CD4-positive, alpha-beta memory T cell (primary cell): ENCODE measurements around the gene CLP1. TPM values are rescaled to one million over a fixed set of nuclear protein-coding genes. Genes with fewer than 3 reads are reported as not detected.

Experiments used
- CTCF ChIA-PET: fragments of 350-600 bp; sonication (Branson Sonifier 250); formaldehyde crosslinking; loops from one replicate; lab custom pipeline; 2021; ENCODE audit warnings: inconsistent platforms; ENCODE audit not compliant: partially characterized antibody; lab: Charles Lee
- POLR2A ChIA-PET: fragments of 350-600 bp; sonication (Branson Sonifier 250); formaldehyde crosslinking; loops from one replicate; lab custom pipeline; 2021; ENCODE audit not compliant: partially characterized antibody; lab: Charles Lee
- DNase-seq, 5 donors: peaks; one replicate each; pipeline versions ENCODE4 v3.0.0 to v3.0.0-alpha.2; 2020 to 2022; ENCODE audit warnings: mixed read lengths in 1 of 5
- H3K27ac ChIP-seq: one replicate; pipeline ENCODE4 v1.7.0; 2013; ENCODE audit warnings: low read depth, low read length
- H3K27me3 ChIP-seq: 2 replicates; pipeline ENCODE4 v1.7.0; 2013; ENCODE audit warnings: mild to moderate bottlenecking, low read length, moderate library complexity; ENCODE audit not compliant: insufficient read depth
- H3K36me3 ChIP-seq: 2 replicates; pipeline ENCODE4 v1.7.0; 2013; ENCODE audit warnings: mild to moderate bottlenecking, low read length, moderate library complexity; ENCODE audit not compliant: insufficient read depth
- H3K4me1 ChIP-seq: 2 replicates; pipeline ENCODE4 v1.7.0; 2013; ENCODE audit warnings: mild to moderate bottlenecking, low read length, moderate library complexity; ENCODE audit not compliant: insufficient read depth
- H3K4me3 ChIP-seq, 2 donors: one replicate each; pipeline ENCODE4 v1.7.0; 2013; ENCODE audit warnings: low read length in 2 of 2, mild to moderate bottlenecking in 1 of 2
- H3K9me3 ChIP-seq, 2 donors: one replicate each; pipeline ENCODE4 v1.7.0; 2013; ENCODE audit warnings: low read length in 2 of 2, control low read depth in 1 of 2; ENCODE audit not compliant: control insufficient read depth in 1 of 2
- H3K27ac Mint-ChIP-seq, 7 donors: one replicate each; pipeline ENCODE4 v1.8.0; 2020 to 2021; ENCODE audit warnings: mixed read lengths in 7 of 7, mild to moderate bottlenecking in 6 of 7, inconsistent platforms in 3 of 7, moderate library complexity in 3 of 7
- H3K27me3 Mint-ChIP-seq, 2 donors: one replicate each; pipeline ENCODE4 v1.8.0; 2020 to 2021; ENCODE audit warnings: mixed read lengths in 2 of 2
- H3K36me3 Mint-ChIP-seq, 2 donors: one replicate each; pipeline ENCODE4 v1.8.0; 2020 to 2021; ENCODE audit warnings: mixed read lengths in 2 of 2, inconsistent platforms in 1 of 2, mild to moderate bottlenecking in 1 of 2
- H3K4me1 Mint-ChIP-seq, 4 donors: one replicate each; pipeline ENCODE4 v1.8.0; 2020 to 2021; ENCODE audit warnings: mixed read lengths in 4 of 4, mild to moderate bottlenecking in 1 of 4
- H3K4me3 Mint-ChIP-seq, 8 donors: one replicate each; pipeline ENCODE4 v1.8.0; 2020 to 2021; ENCODE audit warnings: mixed read lengths in 8 of 8, mild to moderate bottlenecking in 7 of 8, moderate library complexity in 6 of 8, inconsistent platforms in 3 of 8
- H3K9me3 Mint-ChIP-seq, 8 donors: one replicate each; pipeline ENCODE4 v1.8.0; 2020 to 2021; ENCODE audit warnings: mixed read lengths in 8 of 8, mild to moderate bottlenecking in 5 of 8, inconsistent platforms in 3 of 8, moderate library complexity in 1 of 8
- intact Hi-C: fragments of 100-400 bp; cut with micrococcal nuclease; formaldehyde crosslinking; loops from one replicate; pipeline ENCODE4 v1.15.1; 2023
- polyA plus RNA-seq, 2 donors: library from polyadenylated mRNA; unstranded; fragments of 300-500 nt; fragmentation: Illumina TruSeq; gene quantifications; one replicate each; pipeline ENCODE4 v1.2.3, GENCODE V29; 2021
- total RNA-seq, 2 experiments: library from RNA; stranded (reverse); gene quantifications; one replicate each; pipeline ENCODE4 v1.2.3, GENCODE V29; 2021

The CLP1 gene
- total and polyA plus RNA-seq, 4 experiments from 2014 or later, result 9.6 to 22.5 (median 15.1) TPM

DNA sequence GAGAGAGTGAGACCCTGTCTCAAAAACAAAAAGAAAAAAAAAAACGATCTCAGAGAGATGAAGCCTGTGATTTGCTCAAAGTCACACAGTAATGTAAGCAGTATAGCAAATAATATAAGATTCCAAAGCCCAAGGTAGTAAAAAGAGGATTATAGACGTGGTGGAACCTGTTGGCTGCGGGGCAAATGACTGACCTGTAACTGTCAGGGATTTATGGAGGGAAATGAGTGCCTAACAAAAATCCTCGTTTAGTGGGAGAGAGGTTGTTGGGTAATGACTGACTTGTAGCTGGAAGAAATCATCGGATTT lies 723 bp upstream of the CLP1 start:
- no peak for DNase-seq
- peaks cover 0 to 2% (median 0%) of the 10 kb centered on the region in 8 donors for H3K9me3 Mint-ChIP-seq
- Histone ChIP-seq H3K9me3 (no peaks in the 10 kb centered on the region), H3K4me3 (peak overlapping the region; percentile 28 to 91), H3K27me3 (no peaks in the 10 kb centered on the region), H3K27ac (peak overlapping the region; percentile 84), H3K4me1 (peaks cover 16% of the 10 kb centered on the region), H3K36me3 (peaks cover 11% of the 10 kb centered on the region)
- peaks cover 17 to 29% of the 10 kb centered on the region in 2 donors for H3K36me3 Mint-ChIP-seq
- H3K27ac Mint-ChIP-seq, result peak overlapping the region; percentile 86 to 100 (median 97)
- peaks cover 15 to 30% (median 25%) of the 10 kb centered on the region in 4 donors for H3K4me1 Mint-ChIP-seq
- ChIA-PET CTCF (interaction anchor here (0.6 to 4.2 kb wide), 5 partner anchors 13 to 144 kb away, joined by 4 to 16 read pairs (median 11); partner anchors contain the start of gene UBE2L6), POLR2A (interaction anchor here (0.7 to 4.4 kb wide), 8 partner anchors 8 to 143 kb away, joined by 3 to 33 read pairs (median 4); partner anchors contain the start of genes SELENOH, TIMM10, UBE2L6 and ZDHHC5)
- intact Hi-C loops, result loop anchor here (1.0 kb wide), 7 partner anchors 8 to 921 kb away; partner anchors contain the start of genes MED19, SELENOH, TIMM10 and TMX2
- H3K4me3 Mint-ChIP-seq, result peak overlapping the region; percentile 94 to 100 (median 98)
- H3K27me3 Mint-ChIP-seq, result no peaks in the 10 kb centered on the region

DNA sequence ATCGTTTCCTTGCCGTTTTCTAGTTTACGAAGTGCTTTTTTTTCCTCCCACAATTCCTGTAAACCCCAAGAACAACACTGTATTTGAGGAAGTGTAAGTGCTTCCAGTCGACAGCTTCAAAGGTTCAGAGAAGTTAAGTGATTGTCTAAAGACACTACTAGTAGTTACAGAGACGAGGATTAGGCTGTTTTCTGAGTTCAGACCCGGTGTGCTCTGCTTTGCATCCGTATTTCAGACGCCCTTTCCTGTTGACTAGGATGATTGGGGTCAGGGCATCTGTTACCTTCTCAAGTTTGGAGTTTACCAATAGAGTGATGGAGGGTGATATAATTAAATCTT lies 430 bp downstream of the CLP1 start:
- H3K9me3 Mint-ChIP-seq, result peaks cover 0 to 2% (median 0%) of the 10 kb centered on the region in 8 donors
- no peak for DNase-seq
- H3K27ac Mint-ChIP-seq, result peak overlapping the region; percentile 86 to 100 (median 97)
- no peaks in the 10 kb centered on the region for H3K9me3 ChIP-seq
- peaks cover 26 to 38% of the 10 kb centered on the region in 2 donors for H3K36me3 Mint-ChIP-seq
- peaks cover 16% of the 10 kb centered on the region for H3K4me1 ChIP-seq
- H3K4me1 Mint-ChIP-seq, result peaks cover 17 to 30% (median 27%) of the 10 kb centered on the region in 4 donors
- peaks cover 11% of the 10 kb centered on the region for H3K36me3 ChIP-seq
- POLR2A ChIA-PET, result interaction anchor here (1.0 to 4.4 kb wide), 5 partner anchors 10 to 128 kb away, joined by 3 to 33 read pairs (median 4); partner anchors contain the start of genes SELENOH, TIMM10, UBE2L6 and ZDHHC5
- CTCF ChIA-PET, result interaction anchor here (0.6 to 2.6 kb wide), 4 partner anchors 9 to 142 kb away, joined by 3 to 9 read pairs (median 5); no protein-coding TSS in a partner anchor
- intact Hi-C loops, result no loop called here
- no peaks in the 10 kb centered on the region for H3K27me3 ChIP-seq
- peak overlapping the region; percentile 84 for H3K27ac ChIP-seq
- peak overlapping the region; percentile 94 to 100 (median 98) for H3K4me3 Mint-ChIP-seq
- no peaks in the 10 kb centered on the region for H3K27me3 Mint-ChIP-seq
- H3K4me3 ChIP-seq, result peak overlapping the region; percentile 91 to 96

DNA sequence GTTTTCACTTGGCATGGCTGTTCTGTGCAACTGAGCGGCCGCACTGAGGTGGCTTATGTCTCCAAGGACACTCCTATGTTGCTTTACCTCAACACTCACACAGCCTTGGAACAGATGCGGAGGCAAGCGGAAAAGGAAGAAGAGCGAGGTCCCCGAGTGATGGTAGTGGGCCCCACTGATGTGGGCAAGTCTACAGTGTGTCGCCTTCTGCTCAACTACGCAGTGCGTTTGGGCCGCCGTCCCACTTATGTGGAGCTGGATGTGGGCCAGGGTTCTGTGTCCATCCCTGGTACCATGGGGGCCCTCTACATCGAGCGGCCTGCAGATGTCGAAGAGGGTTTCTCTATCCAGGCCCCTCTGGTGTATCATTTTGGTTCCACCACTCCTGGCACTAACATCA lies 2.1 kb downstream of the CLP1 start:
- H3K27me3 ChIP-seq, result no peaks in the 10 kb centered on the region
- Mint-ChIP-seq H3K4me3 (peak overlapping the region in 1 of 8 donors; percentile 21), H3K9me3 (peaks cover 0 to 4% (median 0%) of the 10 kb centered on the region in 8 donors), H3K27ac (no peak overlapping the region), H3K36me3 (peaks cover 26 to 38% of the 10 kb centered on the region in 2 donors), H3K27me3 (no peaks in the 10 kb centered on the region), H3K4me1 (peaks cover 17 to 30% (median 27%) of the 10 kb centered on the region in 4 donors)
- peaks cover 11% of the 10 kb centered on the region for H3K36me3 ChIP-seq
- no peak overlapping the region for H3K27ac ChIP-seq
- no peak for DNase-seq
- no peak overlapping the region for H3K4me3 ChIP-seq
- POLR2A ChIA-PET, result interaction anchor here (1.2 to 4.4 kb wide), 3 partner anchors 8 to 53 kb away, joined by 3 to 33 read pairs (median 3); partner anchors contain the start of genes TMX2 and ZDHHC5
- H3K9me3 ChIP-seq, result no peaks in the 10 kb centered on the region
- CTCF ChIA-PET, result interaction anchor here (1.6 to 2.6 kb wide), 2 partner anchors 15 to 141 kb away, joined by 5 to 9 read pairs; no protein-coding TSS in a partner anchor
- intact Hi-C loops, result no loop called here
- H3K4me1 ChIP-seq, result peaks cover 16% of the 10 kb centered on the region

DNA sequence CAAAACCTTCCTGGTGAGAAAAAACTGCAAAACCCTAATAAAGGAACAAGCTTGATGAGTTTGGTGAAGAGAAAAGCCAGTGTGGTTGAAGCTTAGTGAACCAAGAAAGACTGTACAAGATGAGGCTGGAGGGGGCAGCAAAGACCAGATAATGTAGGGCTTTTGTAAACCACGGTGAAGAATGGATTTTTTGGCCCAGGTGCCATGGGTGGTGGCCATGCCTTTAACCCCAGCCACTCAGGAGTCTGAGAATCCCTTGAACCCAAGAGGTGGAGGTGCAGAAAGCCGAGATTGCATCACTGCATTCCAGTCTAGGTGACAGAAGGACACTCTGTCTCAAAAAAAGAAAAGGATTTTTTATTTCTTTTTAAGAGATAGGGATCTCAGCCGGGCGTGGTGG lies 5.3 kb downstream of the CLP1 start:
- no peaks in the 10 kb centered on the region for H3K9me3 ChIP-seq
- Mint-ChIP-seq H3K4me3 (peak overlapping the region in 1 of 8 donors; percentile 4), H3K9me3 (peaks cover 0 to 13% (median 0%) of the 10 kb centered on the region in 8 donors), H3K4me1 (peaks cover 23 to 37% (median 25%) of the 10 kb centered on the region in 4 donors), H3K36me3 (peaks cover 26 to 47% of the 10 kb centered on the region in 2 donors), H3K27me3 (peaks cover 0 to 5% of the 10 kb centered on the region in 2 donors), H3K27ac (peak overlapping the region in 2 of 7 donors; percentile 29 to 54)
- H3K4me3 ChIP-seq, result no peak overlapping the region
- no peak overlapping the region for H3K27ac ChIP-seq
- intact Hi-C loops, result no loop called here
- peaks cover 17% of the 10 kb centered on the region for H3K4me1 ChIP-seq
- no peaks in the 10 kb centered on the region for H3K27me3 ChIP-seq
- no peak for DNase-seq
- peaks cover 11% of the 10 kb centered on the region for H3K36me3 ChIP-seq
- CTCF ChIA-PET, result interaction anchor here (1.5 kb wide), 1 partner anchor 138 kb away, joined by 5 read pairs; no protein-coding TSS in a partner anchor
- POLR2A ChIA-PET, result no interaction called here

DNA sequence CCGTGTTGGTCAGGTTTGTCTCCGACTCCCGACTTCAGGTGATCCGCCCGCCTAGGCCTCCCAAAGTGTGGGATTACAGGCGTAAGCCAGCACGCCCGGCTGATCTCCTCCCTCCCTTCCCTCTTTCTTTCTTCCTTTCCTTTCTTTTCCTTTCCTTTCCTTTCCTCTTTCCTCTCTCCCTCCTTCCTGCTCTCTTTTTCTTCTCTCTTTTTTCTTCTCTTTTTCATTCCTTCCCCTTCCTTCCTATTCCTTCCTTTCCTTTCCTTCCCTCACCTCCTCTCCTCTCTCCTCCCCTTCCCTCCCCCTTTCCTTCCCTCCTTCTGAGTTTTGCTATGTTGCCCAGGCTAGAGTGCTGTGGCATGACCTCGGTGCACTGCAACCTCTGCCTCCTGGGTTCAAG lies 6.4 kb downstream of the CLP1 start:
- Mint-ChIP-seq H3K36me3 (peaks cover 23 to 46% of the 10 kb centered on the region in 2 donors), H3K27ac (peak overlapping the region in 1 of 7 donors; percentile 87), H3K4me1 (peaks cover 20 to 36% (median 21%) of the 10 kb centered on the region in 4 donors), H3K9me3 (peaks cover 0 to 13% (median 0%) of the 10 kb centered on the region in 8 donors), H3K27me3 (peaks cover 0 to 5% of the 10 kb centered on the region in 2 donors), H3K4me3 (no peak overlapping the region)
- Histone ChIP-seq H3K4me3 (no peak overlapping the region), H3K36me3 (peaks cover 11% of the 10 kb centered on the region), H3K9me3 (no peaks in the 10 kb centered on the region), H3K4me1 (peaks cover 13% of the 10 kb centered on the region), H3K27ac (no peak overlapping the region), H3K27me3 (no peaks in the 10 kb centered on the region)
- POLR2A ChIA-PET, result no interaction called here
- CTCF ChIA-PET, result interaction anchor here (1.7 kb wide), 1 partner anchor 137 kb away, joined by 7 read pairs; no protein-coding TSS in a partner anchor
- intact Hi-C loops, result no loop called here
- DNase-seq, result no peak

DNA sequence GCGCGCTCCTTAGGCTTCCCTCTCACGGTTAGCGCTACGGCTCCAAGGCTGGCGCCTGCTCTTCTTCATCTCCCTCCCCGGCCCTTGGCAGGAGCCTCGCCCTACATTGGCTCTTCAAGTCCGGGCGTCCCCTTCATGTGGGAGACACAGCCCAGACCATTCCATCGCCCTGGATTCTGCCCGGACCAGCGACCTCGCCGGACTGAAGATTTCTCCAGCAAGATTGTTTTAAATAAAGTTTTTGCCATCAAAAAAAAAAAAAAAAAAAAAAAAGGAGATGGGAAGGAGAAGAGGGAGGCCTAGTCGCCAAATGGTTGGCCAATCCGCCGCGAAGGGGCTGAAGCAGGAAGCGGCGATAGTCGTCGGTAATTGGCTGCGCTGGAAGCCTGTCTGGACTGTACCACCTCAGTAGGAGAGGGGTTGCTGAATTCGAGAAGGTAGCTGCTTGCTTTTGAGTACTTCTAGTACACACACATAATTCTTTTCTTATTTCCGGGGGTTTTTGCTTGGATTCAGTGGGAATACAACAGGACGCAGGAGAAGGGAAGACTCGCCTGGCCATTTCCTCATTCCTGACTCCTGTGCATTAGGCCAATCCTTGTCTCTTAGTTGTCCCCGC lies 9.7 kb downstream of the CLP1 start:
- H3K4me3 Mint-ChIP-seq, result peak overlapping the region; percentile 88 to 99 (median 96)

More for the DNA sequence above, 9.7 kb downstream of the CLP1 start:
- ChIA-PET POLR2A (interaction anchor here (0.6 to 3.4 kb wide), 15 partner anchors 9 to 911 kb away, joined by 3 to 33 read pairs (median 4); partner anchors contain the start of genes CLP1, LPXN, MED19 and SELENOH), CTCF (interaction anchor here (0.6 to 3.0 kb wide), 7 partner anchors 9 to 209 kb away, joined by 3 to 17 read pairs (median 4); partner anchors contain the start of genes CLP1 and UBE2L6)
- H3K9me3 Mint-ChIP-seq, result peaks cover 0 to 13% (median 0%) of the 10 kb centered on the region in 8 donors
- H3K36me3 ChIP-seq, result peaks cover 2% of the 10 kb centered on the region
- H3K27ac ChIP-seq, result peak overlapping the region; percentile 91
- DNase-seq, result peak in 4 of 5 donors; percentile 98 to 99 (median 98)
- peaks cover 33 to 66% (median 41%) of the 10 kb centered on the region in 4 donors for H3K4me1 Mint-ChIP-seq
- peaks cover 0 to 5% of the 10 kb centered on the region in 2 donors for H3K27me3 Mint-ChIP-seq
- H3K4me3 ChIP-seq, result peak overlapping the region; percentile 44 to 93
- peak overlapping the region; percentile 98 to 100 (median 99) for H3K27ac Mint-ChIP-seq
- H3K36me3 Mint-ChIP-seq, result peaks cover 6 to 35% of the 10 kb centered on the region in 2 donors
- peaks cover 42% of the 10 kb centered on the region for H3K4me1 ChIP-seq
- H3K9me3 ChIP-seq, result no peaks in the 10 kb centered on the region
- intact Hi-C loops, result loop anchor here (1.0 to 5.0 kb wide), 12 partner anchors 10 to 1950 kb away; partner anchors contain the start of genes CLP1, FAM111A, MED19 and OSBP
- H3K27me3 ChIP-seq, result no peaks in the 10 kb centered on the region
